Mucosa of stomach (tissue), 1 donor: ENCODE data around the gene RAB8B.
"Not testable (repeated sequence)": the region's sequence is repeated elsewhere in the genome, so short reads cannot be mapped to it uniquely, and the experiment has no call there.

Source experiments
- H3K27me3 ChIP-seq: one replicate; pipeline ENCODE4 v1.7.0; 2013; ENCODE audit warnings: mild to moderate bottlenecking, low read length; ENCODE audit not compliant: control insufficient read depth, insufficient read depth
- H3K36me3 ChIP-seq: one replicate; pipeline ENCODE4 v1.7.0; 2013; ENCODE audit warnings: low read length; ENCODE audit not compliant: control insufficient read depth, insufficient read depth
- H3K4me1 ChIP-seq: one replicate; pipeline ENCODE4 v1.7.0; 2013; ENCODE audit warnings: mild to moderate bottlenecking, low read length; ENCODE audit not compliant: control insufficient read depth, insufficient read depth
- H3K4me3 ChIP-seq: one replicate; pipeline ENCODE4 v1.7.0; 2013; ENCODE audit warnings: low read length
- H3K9ac ChIP-seq: one replicate; pipeline ENCODE4 v1.7.0; 2013; ENCODE audit warnings: mild to moderate bottlenecking, low read length, moderate library complexity
- H3K9me3 ChIP-seq: one replicate; pipeline ENCODE4 v1.7.0; 2013; ENCODE audit warnings: mild to moderate bottlenecking, low read length, moderate library complexity; ENCODE audit not compliant: control insufficient read depth
- donor health status: Pancreatic carcinoma.

RAB8B gene

GRCh38 chr15:63232943-63233342 is 43.5 kb downstream of the RAB8B start:
- Histone ChIP-seq H3K9ac (no peak overlapping the region), H3K9me3 (no peaks in the 10 kb centered on the region), H3K4me1 (peaks cover 25% of the 10 kb centered on the region)

GRCh38 chr15:63233667-63234423 is 44.4 kb downstream of the RAB8B start:
- H3K4me3 ChIP-seq = no peak overlapping the region
- H3K36me3 ChIP-seq = no peaks in the 10 kb centered on the region
- no peaks in the 10 kb centered on the region for H3K9me3 ChIP-seq
- H3K27me3 ChIP-seq = no peaks in the 10 kb centered on the region
- H3K4me1 ChIP-seq = peaks cover 23% of the 10 kb centered on the region
- H3K9ac ChIP-seq = peak overlapping the region; percentile 15

More at GRCh38 chr15:63232943-63233342, 43.5 kb downstream of the RAB8B start:
- H3K4me3 ChIP-seq = no peak overlapping the region
- H3K27me3 ChIP-seq = no peaks in the 10 kb centered on the region
- no peaks in the 10 kb centered on the region for H3K36me3 ChIP-seq

GRCh38 chr15:63234451-63234870 is 45.1 kb downstream of the RAB8B start:
- Histone ChIP-seq H3K9me3 (no peaks in the 10 kb centered on the region), H3K36me3 (no peaks in the 10 kb centered on the region), H3K4me3 (no peak overlapping the region), H3K27me3 (no peaks in the 10 kb centered on the region), H3K9ac (peak overlapping the region; percentile 15), H3K4me1 (peaks cover 23% of the 10 kb centered on the region)

GRCh38 chr15:63236272-63236671 is 46.9 kb downstream of the RAB8B start:
- Histone ChIP-seq H3K9ac (no peak overlapping the region), H3K4me1 (peaks cover 23% of the 10 kb centered on the region), H3K27me3 (no peaks in the 10 kb centered on the region), H3K4me3 (no peak overlapping the region), H3K36me3 (no peaks in the 10 kb centered on the region), H3K9me3 (no peaks in the 10 kb centered on the region)

GRCh38 chr15:63237086-63237485 is 47.7 kb downstream of the RAB8B start:
- not testable (repeated sequence) for H3K9ac ChIP-seq, H3K4me3 ChIP-seq, H3K36me3 ChIP-seq, H3K27me3 ChIP-seq, H3K9me3 ChIP-seq
- H3K4me1 ChIP-seq = peaks cover 23% of the 10 kb centered on the region

GRCh38 chr15:63238171-63238570 is 48.8 kb downstream of the RAB8B start:
- Histone ChIP-seq H3K27me3 (no peaks in the 10 kb centered on the region), H3K36me3 (no peaks in the 10 kb centered on the region), H3K9me3 (no peaks in the 10 kb centered on the region), H3K9ac (no peak overlapping the region), H3K4me3 (no peak overlapping the region), H3K4me1 (peaks cover 19% of the 10 kb centered on the region)

- Histone ChIP-seq H3K4me3 (no peak overlapping the region), H3K36me3 (no peaks in the 10 kb centered on the region), H3K27me3 (no peaks in the 10 kb centered on the region), H3K9me3 (no peaks in the 10 kb centered on the region), H3K4me1 (peaks cover 14% of the 10 kb centered on the region), H3K9ac (no peak overlapping the region)
Observed at GRCh38 chr15:63238796-63239195, 49.4 kb downstream of the RAB8B start.

- Histone ChIP-seq H3K9me3 (no peaks in the 10 kb centered on the region), H3K27me3 (no peaks in the 10 kb centered on the region), H3K4me1 (peaks cover 6% of the 10 kb centered on the region), H3K9ac (no peak overlapping the region), H3K4me3 (no peak overlapping the region), H3K36me3 (no peaks in the 10 kb centered on the region)
Observed at GRCh38 chr15:63240109-63240508, 50.7 kb downstream of the RAB8B start.

GRCh38 chr15:63241316-63241715 is 51.9 kb downstream of the RAB8B start:
- H3K36me3 ChIP-seq = peaks cover under 1% of the 10 kb centered on the region
- no peak overlapping the region for H3K4me3 ChIP-seq
- peaks cover 5% of the 10 kb centered on the region for H3K4me1 ChIP-seq
- H3K27me3 ChIP-seq = no peaks in the 10 kb centered on the region
- H3K9ac ChIP-seq = no peak overlapping the region
- no peaks in the 10 kb centered on the region for H3K9me3 ChIP-seq

GRCh38 chr15:63243101-63243500 is 53.7 kb downstream of the RAB8B start:
- peaks cover 5% of the 10 kb centered on the region for H3K4me1 ChIP-seq
- H3K9ac ChIP-seq = no peak overlapping the region

GRCh38 chr15:63243776-63244175 is 54.4 kb downstream of the RAB8B start:
- peaks cover 6% of the 10 kb centered on the region for H3K36me3 ChIP-seq
- H3K27me3 ChIP-seq = no peaks in the 10 kb centered on the region
- no peak overlapping the region for H3K9ac ChIP-seq
- no peaks in the 10 kb centered on the region for H3K9me3 ChIP-seq
- H3K4me1 ChIP-seq = peaks cover 5% of the 10 kb centered on the region
- no peak overlapping the region for H3K4me3 ChIP-seq

More at GRCh38 chr15:63243101-63243500, 53.7 kb downstream of the RAB8B start:
- peaks cover 6% of the 10 kb centered on the region for H3K36me3 ChIP-seq
- H3K9me3 ChIP-seq = no peaks in the 10 kb centered on the region
- no peaks in the 10 kb centered on the region for H3K27me3 ChIP-seq
- no peak overlapping the region for H3K4me3 ChIP-seq

GRCh38 chr15:63244399-63244798 is 55.0 kb downstream of the RAB8B start:
- Histone ChIP-seq H3K9ac (no peak overlapping the region), H3K9me3 (no peaks in the 10 kb centered on the region), H3K4me3 (no peak overlapping the region), H3K36me3 (peaks cover 6% of the 10 kb centered on the region), H3K27me3 (no peaks in the 10 kb centered on the region), H3K4me1 (peaks cover 5% of the 10 kb centered on the region)
